NCI-H82 (cell line): ENCODE results near the gene C12orf57.

Source experiments
- DNase-seq: peaks from one replicate; lab custom pipeline; 2025; lab: John Stamatoyannopoulos, UW

C12orf57 gene

DNA sequence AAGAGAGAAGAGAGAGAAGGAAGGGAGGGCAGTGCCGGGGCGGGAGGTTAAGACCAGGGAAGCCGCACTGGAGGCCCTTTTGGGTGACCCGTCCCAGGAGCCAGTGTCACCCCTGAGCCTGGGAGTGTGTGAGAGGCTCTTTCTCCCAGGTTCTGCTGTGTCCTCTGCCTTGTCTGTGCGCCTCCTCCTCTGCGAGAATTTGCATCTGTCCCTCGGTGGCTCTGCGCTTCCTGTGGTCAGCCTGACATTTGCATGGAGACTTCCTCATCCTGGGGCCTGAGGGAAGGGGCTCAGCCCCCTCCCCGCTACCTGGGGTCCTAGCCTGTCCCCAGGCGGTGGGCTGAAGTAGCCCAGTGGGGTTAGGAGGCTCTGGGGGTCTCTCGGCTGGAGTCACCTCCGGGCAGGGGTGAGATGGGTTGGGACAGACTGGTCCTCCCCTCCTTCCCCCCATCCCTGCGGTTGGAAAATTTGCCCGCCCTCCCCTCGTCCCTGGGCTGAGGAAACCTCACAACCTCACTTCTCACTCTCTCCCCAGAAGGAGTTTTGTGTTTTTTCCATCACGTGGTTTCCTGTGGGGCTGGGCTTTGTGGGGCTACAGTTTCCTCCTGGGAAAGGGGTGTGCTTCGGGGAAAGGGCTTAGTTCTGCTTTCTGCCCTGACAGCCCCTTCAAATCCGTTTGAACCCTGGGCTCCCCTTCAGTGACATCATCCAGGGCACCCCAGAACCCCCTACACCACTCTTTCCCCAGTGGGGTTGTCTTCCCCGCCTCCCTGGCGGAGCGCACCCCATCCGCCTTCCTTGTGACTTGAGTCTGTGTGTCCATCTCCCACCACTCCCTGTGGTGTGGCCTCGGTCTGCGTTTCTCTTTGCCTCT lies 9.9 kb downstream of the C12orf57 start:
- no peak for DNase-seq

DNA sequence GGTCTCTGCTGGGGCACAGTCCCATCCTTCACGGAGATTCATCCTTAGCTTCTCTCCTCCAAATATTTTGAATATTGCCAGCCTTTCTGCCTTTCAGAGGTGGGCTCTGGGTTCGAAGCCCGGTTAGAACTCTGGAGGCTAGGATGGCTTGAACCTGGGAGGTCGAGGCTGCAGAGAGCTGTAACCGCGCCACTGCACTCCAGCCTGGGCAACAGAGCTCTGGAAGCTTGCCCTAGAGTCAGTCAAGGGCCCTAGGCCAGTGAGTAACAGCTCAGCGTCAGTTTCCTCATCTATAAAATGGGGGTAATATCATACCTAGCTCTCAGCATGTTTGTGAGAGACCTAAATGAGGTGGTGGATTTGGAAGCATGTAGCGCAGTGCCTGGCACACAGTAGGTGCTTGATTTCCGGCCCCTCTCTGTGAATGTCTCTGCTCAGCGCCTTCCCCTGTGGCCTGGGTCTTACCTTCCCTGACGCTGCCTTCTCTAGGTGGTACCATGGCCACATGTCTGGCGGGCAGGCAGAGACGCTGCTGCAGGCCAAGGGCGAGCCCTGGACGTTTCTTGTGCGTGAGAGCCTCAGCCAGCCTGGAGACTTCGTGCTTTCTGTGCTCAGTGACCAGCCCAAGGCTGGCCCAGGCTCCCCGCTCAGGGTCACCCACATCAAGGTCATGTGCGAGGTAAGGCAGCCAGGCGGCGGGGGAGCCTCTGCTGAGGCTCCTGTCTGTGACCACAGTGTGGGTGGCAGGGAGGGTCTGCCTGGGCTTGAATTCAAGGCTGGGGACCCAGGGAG lies 10.7 kb downstream of the C12orf57 start:
- DNase-seq: no peak

DNA sequence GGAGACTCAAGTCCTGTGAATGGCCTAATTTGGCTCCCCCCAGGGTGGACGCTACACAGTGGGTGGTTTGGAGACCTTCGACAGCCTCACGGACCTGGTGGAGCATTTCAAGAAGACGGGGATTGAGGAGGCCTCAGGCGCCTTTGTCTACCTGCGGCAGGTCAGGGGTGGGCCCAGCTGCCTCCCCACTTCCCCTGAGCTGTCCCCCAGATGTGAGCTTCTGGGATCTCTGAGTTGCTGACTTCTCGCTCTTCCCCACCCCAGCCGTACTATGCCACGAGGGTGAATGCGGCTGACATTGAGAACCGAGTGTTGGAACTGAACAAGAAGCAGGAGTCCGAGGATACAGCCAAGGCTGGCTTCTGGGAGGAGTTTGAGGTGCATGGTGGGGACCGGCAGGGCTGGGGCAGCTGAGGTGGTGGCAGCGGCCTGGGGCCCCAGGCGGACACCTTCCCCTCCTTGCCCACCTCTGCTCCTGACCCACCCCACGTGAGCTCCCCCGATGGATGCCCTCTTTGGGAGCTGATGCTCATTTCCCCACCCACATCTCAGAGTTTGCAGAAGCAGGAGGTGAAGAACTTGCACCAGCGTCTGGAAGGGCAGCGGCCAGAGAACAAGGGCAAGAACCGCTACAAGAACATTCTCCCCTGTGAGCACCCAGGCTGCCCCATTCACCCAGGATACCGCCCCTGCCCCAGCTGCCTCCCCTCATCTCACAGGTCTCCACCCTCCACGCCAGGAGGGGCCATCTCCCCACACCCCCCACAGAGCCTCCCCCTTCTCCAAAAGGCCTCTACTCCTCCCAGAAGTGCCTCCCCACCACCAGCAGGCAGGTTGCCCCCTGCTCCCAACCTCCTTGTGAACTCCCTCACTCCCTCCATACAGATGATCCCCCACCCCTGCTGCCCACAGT lies 11.5 kb downstream of the C12orf57 start:
- DNase-seq: no peak

DNA sequence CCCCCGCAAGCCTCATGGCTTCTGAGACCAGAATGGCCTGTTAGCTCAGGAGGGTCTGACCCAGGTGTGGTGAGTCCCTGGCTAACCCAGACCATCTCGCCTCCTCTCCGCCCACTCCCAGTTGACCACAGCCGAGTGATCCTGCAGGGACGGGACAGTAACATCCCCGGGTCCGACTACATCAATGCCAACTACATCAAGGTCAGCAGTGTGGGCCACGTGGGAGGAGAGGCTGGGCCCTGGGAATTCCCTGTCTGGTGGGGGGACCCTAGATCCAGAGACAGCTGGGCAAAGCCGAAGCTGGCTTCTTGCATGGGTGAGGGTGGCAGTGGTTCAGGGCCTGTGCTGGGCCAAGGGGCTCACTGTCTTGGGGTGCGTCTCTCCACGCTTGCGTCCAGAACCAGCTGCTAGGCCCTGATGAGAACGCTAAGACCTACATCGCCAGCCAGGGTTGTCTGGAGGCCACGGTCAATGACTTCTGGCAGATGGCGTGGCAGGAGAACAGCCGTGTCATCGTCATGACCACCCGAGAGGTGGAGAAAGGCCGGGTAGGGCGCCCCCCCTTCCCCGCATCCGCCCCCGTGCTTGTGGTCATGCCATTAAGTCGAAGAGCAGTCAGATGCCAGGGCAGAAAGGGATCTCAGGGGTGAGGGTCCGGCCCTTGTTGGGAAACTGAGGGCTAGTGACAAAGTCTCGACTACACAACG lies 12.4 kb downstream of the C12orf57 start:
- DNase-seq: no peak

DNA sequence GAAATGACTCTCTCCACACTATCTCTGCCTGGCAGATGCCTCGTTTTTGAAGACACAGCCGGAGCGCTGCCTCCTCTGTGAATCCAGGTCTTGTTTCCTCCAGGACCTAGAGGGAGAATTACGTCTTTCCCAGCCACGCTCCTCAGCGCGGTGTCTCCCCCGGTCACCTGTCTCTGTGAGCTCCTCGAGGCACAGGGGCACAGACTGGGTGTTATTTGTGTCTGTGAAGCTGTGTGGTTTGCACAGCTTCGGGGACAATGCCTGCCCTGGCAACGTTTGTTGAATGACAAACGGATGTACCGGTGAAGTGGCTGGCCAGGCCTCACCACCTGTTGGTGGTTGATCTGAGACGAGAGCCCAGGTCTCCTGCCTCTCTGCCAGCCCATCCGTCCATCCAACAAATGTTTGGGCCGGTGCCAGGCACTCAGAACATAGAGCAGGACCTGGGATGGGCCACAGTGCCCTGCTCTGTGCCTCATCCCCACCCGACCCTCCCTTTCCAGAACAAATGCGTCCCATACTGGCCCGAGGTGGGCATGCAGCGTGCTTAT lies 13.4 kb downstream of the C12orf57 start:
- DNase-seq: no peak

DNA sequence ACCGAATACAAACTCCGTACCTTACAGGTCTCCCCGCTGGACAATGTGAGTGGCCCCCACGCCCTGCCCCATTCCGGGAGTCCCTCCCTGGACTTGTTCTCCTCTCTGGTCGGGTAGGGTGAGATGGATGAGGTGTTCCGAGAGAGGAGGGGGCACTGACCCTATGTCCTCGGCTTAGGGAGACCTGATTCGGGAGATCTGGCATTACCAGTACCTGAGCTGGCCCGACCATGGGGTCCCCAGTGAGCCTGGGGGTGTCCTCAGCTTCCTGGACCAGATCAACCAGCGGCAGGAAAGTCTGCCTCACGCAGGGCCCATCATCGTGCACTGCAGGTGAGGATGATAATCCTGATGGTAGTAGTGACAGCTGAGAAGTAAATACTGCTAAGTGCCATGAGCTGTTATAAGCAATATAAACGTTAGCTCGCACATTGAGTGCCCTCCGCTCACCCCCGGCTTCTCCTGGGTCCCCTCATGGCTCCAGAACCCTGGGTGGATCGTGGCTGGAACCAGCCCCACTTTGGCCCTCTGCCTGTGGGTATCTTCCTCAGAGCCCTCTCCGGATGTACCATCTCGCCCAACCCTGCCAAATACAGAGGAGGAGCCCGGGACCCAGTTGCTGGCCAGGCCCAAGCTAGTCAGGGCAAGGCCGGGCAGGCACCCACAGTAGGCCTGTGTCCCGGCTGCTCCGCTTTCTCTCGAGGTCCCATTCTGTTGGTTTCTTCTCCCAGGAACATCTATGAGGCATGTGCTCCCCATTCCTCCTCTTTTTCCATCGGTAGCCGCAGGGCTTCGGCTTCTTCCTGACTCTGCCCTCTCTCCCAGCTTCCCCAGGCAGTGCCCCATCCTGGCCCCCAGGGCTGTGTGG lies 14.2 kb downstream of the C12orf57 start:
- DNase-seq: no peak

DNA sequence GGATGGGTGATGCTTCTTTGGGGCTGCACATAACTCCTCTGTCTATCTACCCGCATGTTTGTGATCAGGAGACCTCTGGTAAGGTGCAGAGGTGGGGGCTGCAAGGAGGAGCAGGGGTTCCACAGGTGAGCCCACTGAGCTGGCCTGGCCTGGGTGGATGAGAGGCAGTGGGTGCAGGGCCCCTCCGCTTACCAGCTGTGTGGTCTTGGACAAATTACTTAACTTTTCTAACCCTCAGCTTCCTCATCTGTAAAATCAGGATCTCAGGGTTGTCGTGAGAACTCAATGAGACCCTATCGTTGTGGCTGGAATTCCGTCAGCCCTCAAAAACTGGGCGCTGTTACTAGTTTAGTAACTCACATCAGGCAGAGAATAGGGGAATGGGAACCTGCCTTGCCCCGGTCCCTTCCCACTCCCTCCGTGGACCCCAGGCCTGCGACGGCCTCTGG lies 14.8 kb downstream of the C12orf57 start:
- no peak for DNase-seq

DNA sequence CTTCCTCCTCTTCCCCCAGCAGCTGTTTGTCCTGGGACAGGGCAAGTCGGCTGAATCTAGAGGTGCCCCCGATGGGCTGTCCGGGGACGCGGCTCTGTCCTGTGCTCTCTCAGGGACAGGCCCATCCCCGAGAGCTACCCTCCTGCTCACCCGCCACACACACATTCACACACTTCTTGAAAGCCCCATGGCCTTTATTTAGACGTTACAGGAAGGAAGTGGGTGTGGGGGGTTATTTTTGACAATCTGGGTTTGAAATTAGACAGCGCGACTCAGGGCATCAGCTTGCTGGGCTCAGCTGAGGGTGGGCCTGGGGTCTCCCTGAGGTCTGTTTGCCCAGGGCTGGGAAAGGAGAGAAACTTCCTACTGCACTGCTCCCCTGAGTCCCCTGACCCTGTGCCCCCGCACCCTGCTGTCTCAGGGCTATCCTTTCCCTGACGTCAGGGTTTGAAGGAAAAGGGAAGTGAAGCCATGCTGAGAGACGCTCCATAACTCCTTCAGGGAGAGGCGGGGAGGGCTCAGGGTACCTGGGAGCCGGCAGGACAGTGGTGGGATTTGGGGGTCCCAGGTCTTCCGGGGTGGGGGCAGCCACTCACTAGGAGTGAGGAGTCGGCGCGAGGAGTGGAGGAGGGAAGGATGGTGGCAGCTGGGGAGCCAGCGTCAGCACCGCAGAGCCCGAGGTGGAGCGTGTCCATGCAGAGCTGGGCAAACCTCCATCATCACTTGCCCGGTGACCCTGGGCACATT lies 15.4 kb downstream of the C12orf57 start:
- DNase-seq: no peak

DNA sequence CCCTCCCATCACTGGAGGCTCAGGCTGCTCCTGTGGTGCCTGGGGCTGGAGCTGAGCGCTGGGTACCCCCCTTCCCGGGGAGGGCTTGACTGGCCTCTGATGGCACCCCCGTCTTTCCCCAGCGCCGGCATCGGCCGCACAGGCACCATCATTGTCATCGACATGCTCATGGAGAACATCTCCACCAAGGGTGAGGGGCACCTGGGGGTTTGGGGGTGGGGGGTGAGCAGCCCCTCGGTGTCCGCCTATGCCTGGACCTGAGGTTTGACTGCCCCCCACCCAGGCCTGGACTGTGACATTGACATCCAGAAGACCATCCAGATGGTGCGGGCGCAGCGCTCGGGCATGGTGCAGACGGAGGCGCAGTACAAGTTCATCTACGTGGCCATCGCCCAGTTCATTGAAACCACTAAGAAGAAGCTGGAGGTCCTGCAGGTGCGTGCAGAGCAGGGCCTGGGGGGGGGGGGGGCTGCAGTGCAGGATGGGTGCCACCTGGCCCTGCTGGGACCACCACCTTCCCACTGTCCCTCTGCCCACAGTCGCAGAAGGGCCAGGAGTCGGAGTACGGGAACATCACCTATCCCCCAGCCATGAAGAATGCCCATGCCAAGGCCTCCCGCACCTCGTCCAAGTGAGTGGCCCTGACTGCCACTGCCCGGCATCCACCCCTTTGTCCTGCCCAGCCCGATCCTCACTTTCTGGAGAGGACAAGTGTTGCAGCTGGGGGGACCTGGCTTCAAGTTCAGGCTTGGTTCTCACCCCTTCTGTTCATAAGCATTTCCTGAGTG lies 16.2 kb downstream of the C12orf57 start:
- DNase-seq: no peak

DNA sequence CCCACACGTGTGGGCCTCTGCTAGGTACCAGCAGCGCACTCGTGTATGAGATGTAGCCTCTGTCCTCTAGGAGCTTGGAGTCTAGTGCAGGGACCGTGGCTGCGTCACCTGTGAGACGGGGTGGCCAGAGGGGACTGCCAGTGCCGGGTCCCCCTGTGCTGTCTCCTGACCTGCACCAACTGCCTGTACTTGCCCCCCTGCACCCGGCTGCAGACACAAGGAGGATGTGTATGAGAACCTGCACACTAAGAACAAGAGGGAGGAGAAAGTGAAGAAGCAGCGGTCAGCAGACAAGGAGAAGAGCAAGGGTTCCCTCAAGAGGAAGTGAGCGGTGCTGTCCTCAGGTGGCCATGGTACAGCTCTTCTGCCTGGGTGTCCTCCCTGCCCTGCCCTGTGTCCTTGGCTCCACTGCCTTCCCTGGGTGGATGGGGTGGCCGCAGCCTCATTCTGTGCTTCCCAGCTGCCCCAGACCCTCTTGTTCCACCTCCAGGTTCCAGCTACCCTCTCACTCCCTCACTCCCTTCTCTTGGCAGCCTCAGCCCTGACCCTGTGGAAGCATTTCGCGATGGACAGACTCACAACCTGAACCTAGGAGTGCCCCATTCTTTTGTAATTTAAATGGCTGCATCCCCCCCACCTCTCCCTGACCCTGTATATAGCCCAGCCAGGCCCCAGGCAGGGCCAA lies 16.9 kb downstream of the C12orf57 start:
- no peak for DNase-seq

DNA sequence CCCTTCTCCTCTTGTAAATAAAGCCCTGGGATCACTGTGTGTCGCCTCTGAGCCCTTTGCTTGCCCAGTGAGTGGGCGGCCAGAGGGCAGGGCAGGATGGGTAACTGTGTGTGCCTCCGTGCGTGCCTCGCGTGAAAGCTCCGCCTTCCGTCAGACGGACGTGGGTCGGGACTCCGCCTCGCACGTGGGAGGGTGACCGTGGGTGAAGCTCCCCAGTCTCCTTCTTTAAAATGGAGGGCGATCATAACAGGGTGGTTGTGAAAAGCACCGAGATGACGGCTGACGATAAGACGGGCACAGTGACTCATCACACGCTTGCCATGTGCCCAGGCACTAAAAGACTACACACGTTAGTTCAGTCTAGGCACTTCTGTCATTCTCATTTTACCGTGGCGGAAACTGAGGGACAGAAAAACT lies 17.5 kb downstream of the C12orf57 start:
- no peak for DNase-seq

DNA sequence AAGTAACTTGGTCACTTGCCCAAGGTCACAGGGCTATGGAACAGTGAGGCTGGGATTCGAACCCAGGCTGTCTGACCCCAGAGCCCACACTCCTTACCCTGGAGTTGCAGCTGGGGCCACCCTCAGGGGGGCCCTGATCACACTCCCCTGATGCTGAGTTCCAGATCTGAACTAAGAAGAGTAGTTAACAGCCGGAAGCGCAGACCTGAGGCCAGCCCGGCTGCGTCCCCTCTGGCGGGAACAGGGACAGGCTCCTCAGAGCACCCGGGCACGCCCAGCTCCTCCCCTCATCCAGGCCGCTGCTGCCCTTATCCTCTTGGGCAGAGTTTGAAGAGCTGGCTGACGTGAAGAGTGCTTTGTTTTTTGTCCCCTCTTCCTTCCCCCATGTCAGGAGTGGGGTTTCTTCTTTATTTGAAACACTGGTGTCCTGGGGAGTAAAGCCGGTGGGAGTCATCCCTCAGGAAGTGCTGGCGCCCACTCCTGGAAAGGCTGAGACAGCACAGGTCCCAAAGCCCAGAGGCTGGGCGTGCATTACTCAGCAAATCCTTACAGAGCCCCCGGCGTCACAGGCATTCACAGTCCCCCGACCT lies 18.0 kb downstream of the C12orf57 start:
- DNase-seq: peak; percentile 96

DNA sequence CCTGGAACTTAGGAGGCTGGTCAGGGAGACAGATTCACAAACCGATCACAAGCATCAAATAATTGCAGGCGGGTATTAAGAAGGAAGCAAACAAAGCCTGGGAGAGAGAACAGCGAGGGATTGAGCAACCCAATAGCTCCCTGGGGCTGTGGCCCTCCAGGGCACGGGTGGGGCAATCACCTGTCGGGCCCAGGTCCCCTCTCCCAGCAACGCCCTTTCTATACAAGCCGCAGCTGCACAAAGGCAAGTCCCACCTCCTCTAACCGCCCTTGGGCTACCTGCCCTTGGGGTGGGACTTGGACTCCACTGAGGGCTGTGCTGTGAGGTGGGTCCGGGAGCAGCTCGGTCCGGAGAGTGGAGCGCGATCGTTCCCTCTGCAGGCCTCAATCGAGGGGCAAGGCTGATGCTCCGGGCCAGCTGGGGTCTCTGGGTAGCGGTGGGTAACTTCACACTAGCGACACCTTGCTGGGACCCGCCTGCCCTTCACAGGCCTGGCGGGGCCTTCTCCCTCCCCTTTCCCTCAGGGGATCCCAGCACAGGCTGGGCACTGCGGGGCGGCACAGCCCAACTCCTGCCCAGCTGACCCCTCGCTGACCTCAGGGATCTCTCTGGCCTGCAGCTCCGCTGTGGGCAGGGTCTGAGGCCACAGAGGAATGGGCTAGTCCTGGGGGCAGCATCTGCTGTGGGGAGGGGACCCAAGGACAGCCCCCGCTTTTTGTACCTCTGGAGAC lies 18.6 kb downstream of the C12orf57 start:
- DNase-seq: no peak

DNA sequence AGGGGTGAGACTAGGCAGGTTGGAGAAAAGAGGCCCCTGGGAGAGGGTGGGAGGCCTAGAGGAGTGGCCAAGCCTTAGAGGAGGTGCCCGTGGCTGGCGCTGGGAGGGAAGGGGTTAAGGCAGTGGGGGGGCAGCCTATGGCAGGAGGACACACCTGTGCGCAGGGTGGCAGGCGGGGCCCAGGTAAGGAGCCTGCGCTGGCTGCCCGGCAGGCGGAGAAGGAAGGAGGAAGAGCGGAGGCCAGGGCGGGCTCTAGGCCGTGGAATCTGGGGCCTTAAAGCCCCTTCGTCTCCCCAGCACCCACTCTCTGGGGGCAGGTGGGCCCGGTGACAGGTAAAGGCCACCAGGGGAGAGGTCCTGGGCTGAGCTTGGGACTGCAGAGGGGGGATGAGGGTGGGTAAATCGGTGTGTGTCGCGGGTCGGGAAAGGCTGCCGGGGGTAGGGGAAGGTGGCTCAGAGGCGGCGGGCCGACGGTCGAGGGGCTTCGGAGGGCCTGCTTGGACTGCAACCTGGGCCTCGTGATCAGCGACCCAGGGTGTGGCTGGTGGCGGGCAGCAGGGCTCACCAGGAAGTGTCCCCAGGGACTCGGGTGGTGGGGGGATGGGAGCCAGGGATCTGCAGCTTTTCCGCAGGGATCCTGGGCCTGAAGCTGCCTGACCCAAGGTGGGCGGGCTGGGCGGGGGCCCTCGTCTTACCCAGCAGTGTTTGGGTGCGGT lies 19.4 kb downstream of the C12orf57 start:
- no peak for DNase-seq

DNA sequence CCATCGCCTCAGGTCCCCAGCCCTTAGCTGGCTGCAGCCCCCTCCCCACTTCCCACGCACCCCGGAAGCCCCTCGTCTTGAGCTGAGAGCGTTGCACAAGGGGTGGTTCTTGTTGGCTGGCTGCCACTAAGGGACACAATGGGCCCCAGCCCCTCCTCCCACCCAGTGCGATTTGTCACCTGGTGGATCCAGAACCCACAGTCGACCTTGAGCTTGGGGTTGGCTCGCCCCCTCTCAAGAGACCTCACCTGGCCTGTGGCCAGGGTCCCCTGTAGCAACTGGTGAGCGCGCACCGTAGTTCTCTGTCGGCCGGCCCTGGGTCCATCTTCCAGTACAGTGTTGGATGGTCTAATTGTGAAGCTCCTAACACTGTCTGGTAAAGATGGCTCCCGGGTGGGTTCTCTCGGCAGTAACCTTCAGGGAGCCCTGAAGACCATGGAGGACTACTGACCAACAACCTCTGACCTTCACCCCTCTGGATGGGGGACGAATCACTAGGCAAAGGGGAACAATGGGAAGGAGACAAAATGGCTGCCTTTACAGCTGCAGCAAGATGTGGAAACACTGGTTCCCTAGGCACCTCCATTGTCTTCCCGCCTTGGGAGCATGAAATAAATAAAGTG lies 20.1 kb downstream of the C12orf57 start:
- no peak for DNase-seq

DNA sequence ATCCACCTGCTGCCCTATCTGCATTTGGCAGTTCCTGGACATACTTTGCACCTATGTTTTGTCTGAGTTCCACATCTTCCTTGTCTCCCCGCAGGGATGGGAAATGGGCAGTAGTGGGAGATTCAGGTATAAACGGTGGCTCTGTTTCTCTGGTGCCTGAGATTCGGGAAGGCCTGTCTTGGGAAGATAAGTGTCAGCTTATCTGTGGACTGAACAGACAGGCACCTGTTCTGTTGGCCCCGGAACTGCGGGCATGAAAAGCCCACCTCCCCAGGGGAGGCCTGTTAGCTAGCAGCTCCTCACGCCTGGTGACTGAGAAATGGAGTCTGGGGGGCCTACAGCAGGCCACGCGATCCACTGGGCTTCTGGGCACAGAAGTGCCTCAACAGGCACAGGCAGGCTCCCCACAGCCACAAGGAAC lies 20.8 kb downstream of the C12orf57 start:
- no peak for DNase-seq
